T-helper 1 cell treated with Interleukin-12 subunit alpha and Interleukin-12 subunit beta and Interleukin-4 antibody, amounts not matched to agents 30 μg/mL and 1 μg/mL, for 36 hours (primary cell): ENCODE results near the gene VAV1.

ENCODE experiments used
- H3K27ac Mint-ChIP-seq: one replicate; pipeline ENCODE4 v1.8.0; 2021; ENCODE audit warnings: mild to moderate bottlenecking, mixed read lengths
- H3K27me3 Mint-ChIP-seq: one replicate; pipeline ENCODE4 v1.8.0; 2021; ENCODE audit warnings: low read depth, mixed read lengths
- H3K36me3 Mint-ChIP-seq: one replicate; pipeline ENCODE4 v1.8.0; 2021; ENCODE audit warnings: low read depth, mixed read lengths
- H3K4me1 Mint-ChIP-seq: one replicate; pipeline ENCODE4 v1.8.0; 2021; ENCODE audit warnings: low read depth, mixed read lengths
- H3K4me3 Mint-ChIP-seq: one replicate; pipeline ENCODE4 v1.8.0; 2021; ENCODE audit warnings: mild to moderate bottlenecking, moderate library complexity, mixed read lengths
- H3K9me3 Mint-ChIP-seq: one replicate; pipeline ENCODE4 v1.8.0; 2021; ENCODE audit warnings: mixed read lengths

Gene VAV1, protein sequence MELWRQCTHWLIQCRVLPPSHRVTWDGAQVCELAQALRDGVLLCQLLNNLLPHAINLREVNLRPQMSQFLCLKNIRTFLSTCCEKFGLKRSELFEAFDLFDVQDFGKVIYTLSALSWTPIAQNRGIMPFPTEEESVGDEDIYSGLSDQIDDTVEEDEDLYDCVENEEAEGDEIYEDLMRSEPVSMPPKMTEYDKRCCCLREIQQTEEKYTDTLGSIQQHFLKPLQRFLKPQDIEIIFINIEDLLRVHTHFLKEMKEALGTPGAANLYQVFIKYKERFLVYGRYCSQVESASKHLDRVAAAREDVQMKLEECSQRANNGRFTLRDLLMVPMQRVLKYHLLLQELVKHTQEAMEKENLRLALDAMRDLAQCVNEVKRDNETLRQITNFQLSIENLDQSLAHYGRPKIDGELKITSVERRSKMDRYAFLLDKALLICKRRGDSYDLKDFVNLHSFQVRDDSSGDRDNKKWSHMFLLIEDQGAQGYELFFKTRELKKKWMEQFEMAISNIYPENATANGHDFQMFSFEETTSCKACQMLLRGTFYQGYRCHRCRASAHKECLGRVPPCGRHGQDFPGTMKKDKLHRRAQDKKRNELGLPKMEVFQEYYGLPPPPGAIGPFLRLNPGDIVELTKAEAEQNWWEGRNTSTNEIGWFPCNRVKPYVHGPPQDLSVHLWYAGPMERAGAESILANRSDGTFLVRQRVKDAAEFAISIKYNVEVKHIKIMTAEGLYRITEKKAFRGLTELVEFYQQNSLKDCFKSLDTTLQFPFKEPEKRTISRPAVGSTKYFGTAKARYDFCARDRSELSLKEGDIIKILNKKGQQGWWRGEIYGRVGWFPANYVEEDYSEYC

DNA sequence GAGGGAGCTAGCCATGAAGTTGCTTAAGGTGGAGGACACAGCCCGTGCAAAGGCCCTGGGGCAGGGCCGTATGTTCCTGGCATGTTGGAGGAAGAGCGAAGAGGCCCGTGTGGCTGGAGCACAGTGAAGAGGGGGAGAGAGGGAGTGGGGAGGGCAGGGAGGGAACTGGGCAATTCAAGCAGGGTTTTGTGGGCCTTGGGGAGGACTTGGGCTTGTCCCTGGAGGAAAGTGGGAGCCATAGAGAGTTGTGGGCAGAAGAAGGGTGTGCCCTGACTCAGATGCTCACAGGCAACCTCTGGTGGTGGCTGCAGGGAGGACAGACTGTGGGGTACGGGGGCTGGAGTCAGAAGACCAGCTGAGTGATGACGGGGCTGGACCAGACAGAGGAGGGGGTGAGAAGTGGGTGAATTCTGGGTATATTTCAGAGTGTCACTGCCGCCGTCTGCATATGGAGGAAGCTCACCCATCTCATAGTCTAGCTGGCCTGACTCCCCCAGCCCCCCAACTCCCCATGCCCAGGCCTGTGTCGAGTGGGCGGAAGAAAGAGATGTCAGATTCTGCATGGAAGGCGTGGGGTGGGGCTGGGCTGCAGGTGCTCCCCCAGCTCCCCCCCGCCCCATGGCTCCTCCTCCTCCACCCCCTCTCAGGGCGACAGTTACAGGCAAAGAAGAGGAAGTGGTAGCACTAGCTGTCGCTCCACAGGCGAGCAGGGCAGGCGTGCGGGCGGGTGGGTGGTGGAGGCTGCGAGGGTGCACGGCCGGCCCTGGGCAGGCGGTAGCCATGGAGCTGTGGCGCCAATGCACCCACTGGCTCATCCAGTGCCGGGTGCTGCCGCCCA, at the start of gene VAV1:
VAV1 (plus strand) TSS at position 681 of the 838 bp plus-strand sequence; CDS start at position 781, 100 bp downstream.
- Mint-ChIP-seq H3K4me1 (peaks cover 46% of the 10 kb centered on the region), H3K4me3 (peak within 1 kb of the TSS; percentile 95), H3K9me3 (peaks cover 12% of the 10 kb centered on the region)

GRCh38 chr19:6723108-6723618, 49.3 kb upstream of the VAV1 start:
- no peak overlapping the region for H3K4me3 Mint-ChIP-seq
- no peaks in the 10 kb centered on the region for H3K36me3 Mint-ChIP-seq
- peaks cover 9% of the 10 kb centered on the region for H3K27me3 Mint-ChIP-seq
- H3K27ac Mint-ChIP-seq, result no peak overlapping the region
- no peaks in the 10 kb centered on the region for H3K9me3 Mint-ChIP-seq
- H3K4me1 Mint-ChIP-seq, result peaks cover 30% of the 10 kb centered on the region

More for the DNA sequence above, at the start of gene VAV1:
- Mint-ChIP-seq H3K36me3 (peaks cover 32% of the 10 kb centered on the region), H3K27me3 (no peaks in the 10 kb centered on the region), H3K27ac (peak within 1 kb of the TSS; percentile 89)

DNA sequence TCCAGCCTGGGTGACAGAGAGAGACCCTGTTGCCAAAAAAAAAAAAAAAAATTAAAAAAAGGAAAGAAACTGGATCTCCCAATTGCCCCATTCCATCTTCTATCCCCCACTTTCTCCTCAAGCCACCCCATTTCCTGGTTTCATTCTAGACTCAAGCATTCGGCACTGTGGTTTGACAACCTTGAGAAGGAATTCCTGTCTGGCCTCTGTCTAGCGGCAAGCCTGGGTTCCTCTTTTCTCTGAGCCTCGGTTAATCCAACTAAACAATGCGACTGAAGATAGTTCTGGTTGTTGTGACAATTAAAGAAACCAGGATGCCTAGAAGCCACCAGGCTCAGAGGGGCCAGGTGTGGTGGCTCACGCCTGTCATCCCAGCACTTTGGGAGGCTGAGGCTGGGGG, 48.8 kb upstream of the VAV1 start:
- Mint-ChIP-seq H3K36me3 (no peaks in the 10 kb centered on the region), H3K27me3 (peaks cover 9% of the 10 kb centered on the region), H3K4me3 (no peak overlapping the region), H3K4me1 (peaks cover 31% of the 10 kb centered on the region), H3K9me3 (no peaks in the 10 kb centered on the region), H3K27ac (no peak overlapping the region)

DNA sequence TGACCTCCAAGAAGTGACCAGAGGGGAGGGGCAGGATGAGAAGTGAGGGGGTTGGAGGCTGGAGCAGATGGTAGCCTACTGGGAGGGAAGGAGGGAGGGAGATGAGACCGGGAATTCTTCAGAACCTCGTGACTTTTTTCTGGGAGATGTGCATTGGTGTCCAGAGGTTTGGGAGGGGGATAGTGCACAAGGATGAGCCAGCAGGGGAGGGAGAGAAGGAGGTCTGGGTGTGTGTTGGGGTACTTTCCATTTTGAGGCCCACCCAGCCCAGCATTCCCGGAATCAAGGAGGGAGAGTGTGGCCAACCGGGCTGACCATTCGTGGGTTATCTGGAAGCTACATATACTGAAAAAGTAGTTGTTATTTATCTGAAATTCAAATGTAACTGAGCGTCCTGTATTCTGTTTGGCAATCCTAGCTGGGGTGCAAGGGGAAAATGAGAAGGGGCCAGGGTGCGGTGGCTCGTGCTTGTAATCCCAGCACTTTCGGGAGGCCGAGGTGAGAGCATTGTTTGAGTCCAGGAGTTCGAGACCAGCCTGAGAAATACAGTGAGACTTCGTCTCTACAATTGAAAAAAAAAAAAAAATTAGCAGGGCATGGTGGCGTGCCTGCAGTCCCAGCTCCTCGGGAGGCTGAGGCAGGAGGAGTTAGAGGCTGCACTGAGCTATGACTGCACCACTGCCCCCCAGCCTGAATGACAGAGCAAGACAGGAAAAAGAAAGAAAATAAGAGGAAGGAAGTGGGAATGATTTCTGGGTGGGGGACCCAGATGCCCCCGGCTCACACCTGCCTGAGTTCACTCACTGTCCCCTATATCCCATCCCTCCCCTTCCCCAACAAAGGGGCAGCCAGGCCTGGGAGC, 47.6 kb upstream of the VAV1 start:
- Mint-ChIP-seq H3K27me3 (peaks cover 3% of the 10 kb centered on the region), H3K27ac (no peak overlapping the region), H3K36me3 (peaks cover 4% of the 10 kb centered on the region), H3K9me3 (no peaks in the 10 kb centered on the region), H3K4me1 (peaks cover 27% of the 10 kb centered on the region), H3K4me3 (no peak overlapping the region)

GRCh38 chr19:6725513-6726231, 46.8 kb upstream of the VAV1 start:
- Mint-ChIP-seq H3K4me3 (no peak overlapping the region), H3K27me3 (peaks cover 3% of the 10 kb centered on the region), H3K36me3 (peaks cover 4% of the 10 kb centered on the region), H3K4me1 (peaks cover 20% of the 10 kb centered on the region), H3K27ac (no peak overlapping the region), H3K9me3 (no peaks in the 10 kb centered on the region)

DNA sequence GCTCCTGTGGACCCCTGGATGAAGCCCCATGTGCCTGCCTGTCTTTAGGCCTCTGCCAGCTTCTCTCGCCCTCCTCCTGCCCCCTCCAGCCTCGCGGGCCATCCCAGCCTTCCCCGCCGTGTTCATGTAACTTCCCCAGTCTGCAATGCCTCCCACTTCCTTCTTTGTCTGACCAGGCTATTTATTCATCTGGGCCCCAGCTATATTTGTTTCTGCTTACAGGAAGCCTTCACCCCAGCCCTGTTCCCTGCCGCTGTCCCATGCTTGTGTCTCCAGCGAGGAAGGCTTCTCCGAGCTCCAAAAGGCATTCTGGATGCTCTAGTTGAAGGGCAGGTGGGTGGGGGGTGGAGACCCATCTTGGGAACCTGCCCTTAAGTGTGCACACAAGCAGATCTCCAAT, 44.2 kb upstream of the VAV1 start:
- Mint-ChIP-seq H3K27me3 (peaks cover 3% of the 10 kb centered on the region), H3K27ac (no peak overlapping the region), H3K36me3 (peaks cover 10% of the 10 kb centered on the region), H3K4me1 (peaks cover 7% of the 10 kb centered on the region), H3K4me3 (no peak overlapping the region), H3K9me3 (no peaks in the 10 kb centered on the region)

- no peaks in the 10 kb centered on the region for H3K9me3 Mint-ChIP-seq
- no peak overlapping the region for H3K4me3 Mint-ChIP-seq
- H3K27ac Mint-ChIP-seq, result no peak overlapping the region
- H3K36me3 Mint-ChIP-seq, result peaks cover 12% of the 10 kb centered on the region
- peaks cover 4% of the 10 kb centered on the region for H3K4me1 Mint-ChIP-seq
- no peaks in the 10 kb centered on the region for H3K27me3 Mint-ChIP-seq
Observed at GRCh38 chr19:6729573-6730152, 42.8 kb upstream of the VAV1 start.

- Mint-ChIP-seq H3K36me3 (peaks cover 12% of the 10 kb centered on the region), H3K27ac (no peak overlapping the region), H3K4me1 (peaks cover 1% of the 10 kb centered on the region), H3K4me3 (no peak overlapping the region), H3K9me3 (no peaks in the 10 kb centered on the region), H3K27me3 (no peaks in the 10 kb centered on the region)
Observed at GRCh38 chr19:6730153-6730804, 42.2 kb upstream of the VAV1 start.

DNA sequence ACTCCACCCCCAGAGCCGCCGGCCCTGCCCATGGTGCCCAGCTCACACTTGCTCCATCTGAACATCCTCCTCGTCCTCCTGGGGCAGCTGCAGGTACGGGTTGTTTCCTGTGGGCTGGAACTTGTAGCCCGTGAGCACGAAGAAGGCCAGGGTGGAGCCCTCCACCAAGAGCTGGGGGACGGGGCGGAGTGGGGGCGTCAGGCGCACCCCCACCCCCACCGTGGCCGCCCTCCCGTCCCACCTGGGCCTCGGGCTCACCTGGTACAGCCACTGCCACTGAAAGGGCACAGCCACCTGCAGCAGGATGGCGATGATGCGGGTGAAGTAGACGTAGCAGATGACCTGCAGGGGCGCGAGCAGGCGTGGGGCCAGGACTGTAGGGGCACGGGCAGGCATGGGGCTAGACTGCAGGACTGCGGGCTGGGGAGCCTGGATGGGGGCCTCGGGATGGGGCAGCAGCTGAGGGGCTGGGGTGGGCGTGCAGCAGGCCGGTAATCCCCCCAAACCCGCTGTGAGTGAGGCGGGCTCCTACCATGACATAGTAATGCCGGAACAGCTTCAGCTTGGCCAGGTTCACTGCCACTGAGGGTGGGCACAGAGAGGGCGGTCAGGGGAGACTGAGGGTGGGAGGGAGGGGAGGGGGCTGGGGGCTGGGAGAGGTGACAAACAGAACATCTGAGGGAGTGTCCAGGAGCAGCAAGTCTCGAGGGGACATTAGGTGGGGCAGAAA, 41.4 kb upstream of the VAV1 start:
- H3K9me3 Mint-ChIP-seq, result no peaks in the 10 kb centered on the region
- no peaks in the 10 kb centered on the region for H3K27me3 Mint-ChIP-seq
- no peak overlapping the region for H3K4me3 Mint-ChIP-seq
- peaks cover 6% of the 10 kb centered on the region for H3K4me1 Mint-ChIP-seq
- peaks cover 15% of the 10 kb centered on the region for H3K36me3 Mint-ChIP-seq
- no peak overlapping the region for H3K27ac Mint-ChIP-seq

DNA sequence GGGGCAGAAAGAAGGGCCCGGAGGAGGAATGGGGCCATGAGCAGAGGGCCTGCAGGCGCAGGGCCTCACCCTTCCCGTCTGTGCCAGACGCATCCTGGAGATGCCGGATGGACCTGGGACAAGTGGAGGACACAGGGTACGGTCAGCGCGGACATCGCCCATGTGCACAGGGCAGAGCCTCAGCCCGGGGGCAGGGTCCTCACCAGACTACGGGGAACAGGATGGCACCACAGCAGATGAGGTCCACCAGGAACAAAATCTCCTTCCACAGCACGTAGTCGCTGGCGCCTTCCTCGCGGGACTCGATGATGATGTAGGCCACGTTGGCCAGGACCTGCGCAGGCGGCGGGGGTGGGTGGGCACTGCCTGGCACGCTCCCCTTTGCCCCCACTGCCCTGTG, 40.7 kb upstream of the VAV1 start:
- no peak overlapping the region for H3K4me3 Mint-ChIP-seq
- no peak overlapping the region for H3K27ac Mint-ChIP-seq
- H3K4me1 Mint-ChIP-seq, result peaks cover 9% of the 10 kb centered on the region
- H3K9me3 Mint-ChIP-seq, result no peaks in the 10 kb centered on the region
- H3K27me3 Mint-ChIP-seq, result no peaks in the 10 kb centered on the region
- peaks cover 18% of the 10 kb centered on the region for H3K36me3 Mint-ChIP-seq

- no peak overlapping the region for H3K27ac Mint-ChIP-seq
- no peaks in the 10 kb centered on the region for H3K27me3 Mint-ChIP-seq
- H3K4me3 Mint-ChIP-seq, result no peak overlapping the region
- no peaks in the 10 kb centered on the region for H3K9me3 Mint-ChIP-seq
- H3K36me3 Mint-ChIP-seq, result peaks cover 18% of the 10 kb centered on the region
- peaks cover 11% of the 10 kb centered on the region for H3K4me1 Mint-ChIP-seq
Observed at GRCh38 chr19:6732803-6733337, 39.6 kb upstream of the VAV1 start.
